Activated T-cell treated with anti-CD3 and anti-CD28 coated beads for 48 hours (primary cell): ENCODE measurements around the gene MEDAG.
"Not testable (repeated sequence)": the region's sequence is repeated elsewhere in the genome, so short reads cannot be mapped to it uniquely, and the experiment has no call there.

Experiments used
- DNase-seq: peaks from one replicate; pipeline ENCODE4 v3.0.0-alpha.2; 2020; ENCODE audit warnings: low read depth

MEDAG gene

DNA sequence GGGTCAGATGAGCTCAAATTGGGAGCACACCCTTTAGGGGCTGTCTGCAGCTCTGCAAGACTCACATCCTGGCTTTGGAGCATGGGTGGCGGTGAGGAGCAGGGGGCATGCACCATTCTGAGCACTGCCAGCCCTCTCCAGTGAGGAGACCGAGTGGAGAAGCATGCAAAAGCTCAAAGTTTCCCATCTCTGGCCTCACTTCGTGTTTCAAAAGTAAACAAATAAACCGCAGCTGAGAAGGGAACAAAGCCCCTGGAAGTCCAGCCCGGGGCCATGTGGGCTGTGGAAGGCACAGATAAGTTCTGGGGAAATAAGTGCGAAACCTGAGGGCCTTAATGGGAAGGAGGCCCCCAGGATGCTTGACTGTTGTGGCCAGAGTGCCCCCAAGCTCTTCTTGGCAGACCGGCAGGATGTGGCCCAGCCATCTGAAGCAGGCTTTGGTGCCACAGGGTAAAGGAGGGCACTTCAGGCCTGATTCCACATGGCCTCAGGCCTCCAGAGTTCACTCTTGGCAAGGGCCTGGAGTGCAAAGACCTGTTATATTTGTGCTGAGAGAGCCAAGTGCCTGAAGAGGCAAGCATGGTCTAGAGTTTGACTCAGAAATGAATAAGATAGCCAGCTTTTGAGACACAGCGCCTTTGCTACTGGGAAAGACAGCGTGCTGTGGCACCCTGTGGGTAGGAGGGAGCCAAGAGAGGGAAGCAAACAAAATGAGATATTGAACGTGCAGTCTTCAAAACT, 1.2 kb downstream of the MEDAG start:
- DNase-seq = no peak

DNA sequence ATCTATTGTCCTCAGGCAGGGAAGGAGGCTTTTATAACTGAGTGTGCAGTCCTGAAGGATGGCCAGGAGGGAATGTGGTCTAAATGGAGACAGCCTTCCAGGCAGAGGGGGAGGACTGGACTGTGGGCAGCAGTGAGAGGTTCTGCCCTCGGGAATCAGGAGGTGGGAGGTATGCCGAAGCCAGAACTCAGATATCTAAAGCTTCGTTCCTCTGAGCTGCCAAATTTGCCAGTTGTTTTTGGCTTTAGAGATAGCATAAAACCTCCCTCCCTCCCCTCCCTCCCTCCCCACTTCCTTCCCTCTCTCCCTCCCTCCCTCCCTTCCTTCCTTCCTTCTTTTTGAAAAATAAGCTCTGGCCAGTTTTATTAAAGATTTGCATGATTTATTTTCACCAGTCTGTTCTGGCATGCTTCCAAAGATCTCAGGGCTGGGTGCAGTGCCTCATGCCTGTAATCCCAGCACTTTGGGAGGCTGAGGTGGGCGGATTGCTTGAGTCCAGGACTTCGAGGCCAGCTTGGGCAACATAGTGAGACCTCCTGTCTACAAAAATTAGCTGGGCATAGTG, 2.4 kb downstream of the MEDAG start:
- no peak for DNase-seq

DNA sequence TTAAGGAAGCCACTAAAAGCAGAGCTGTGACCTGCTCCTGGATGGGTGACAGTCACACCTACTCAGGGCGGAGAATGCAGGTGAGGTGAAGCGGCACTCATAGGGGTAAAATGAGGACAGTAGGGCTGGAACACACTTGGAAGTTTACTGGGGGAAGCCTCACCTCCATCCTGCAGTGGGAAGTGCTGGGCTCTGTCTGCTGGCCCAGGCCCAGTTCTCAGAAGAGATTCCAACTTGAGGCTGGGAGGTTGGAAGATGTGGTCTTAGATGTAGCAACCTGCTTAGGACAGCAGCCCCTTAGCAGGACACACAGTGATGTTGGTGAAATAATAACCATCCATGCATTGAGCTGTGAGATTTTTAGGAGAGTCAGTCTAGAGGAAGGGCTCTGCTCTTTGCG, 4.6 kb downstream of the MEDAG start:
- DNase-seq = no peak

DNA sequence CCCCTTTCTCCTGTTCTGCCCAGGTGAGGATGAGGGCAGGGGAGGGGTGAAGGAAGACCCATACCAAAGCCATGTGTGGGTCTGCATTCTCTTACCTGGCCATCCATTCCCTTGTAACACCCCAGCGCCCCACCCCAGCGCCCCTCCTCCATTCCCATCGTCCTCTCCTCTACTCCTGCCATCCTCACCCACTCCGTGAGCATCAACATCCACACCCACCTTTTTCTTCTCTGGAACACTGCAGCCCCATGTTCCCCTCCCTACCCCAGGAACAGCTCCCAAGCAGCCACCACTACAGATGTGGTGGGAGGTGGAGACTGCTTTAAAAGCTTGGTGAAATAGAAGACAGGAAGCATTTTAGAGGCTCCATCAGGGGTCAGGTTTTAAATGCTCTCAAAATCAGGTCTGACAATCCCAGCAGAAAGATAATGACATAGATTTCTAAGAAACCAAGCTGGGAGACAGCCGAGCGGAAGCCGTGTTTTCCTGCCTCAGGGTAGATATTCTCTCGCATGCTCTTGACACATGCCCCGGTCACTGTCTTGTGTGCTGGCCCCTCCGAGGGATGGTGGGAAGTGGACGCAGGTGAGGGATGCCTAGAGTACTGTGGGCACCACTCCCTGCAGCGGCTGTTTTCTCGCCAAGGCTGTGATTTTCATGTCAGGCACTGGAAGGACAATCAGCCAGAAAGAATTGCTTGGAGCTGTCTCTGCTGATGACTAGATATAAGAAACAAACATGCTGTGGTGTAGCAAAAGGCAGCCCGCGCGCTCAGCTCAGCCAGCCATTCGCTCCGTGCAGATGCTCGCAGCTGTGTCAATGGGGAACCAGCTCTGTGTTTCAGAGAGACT, 9.8 kb downstream of the MEDAG start:
- DNase-seq = no peak

DNA sequence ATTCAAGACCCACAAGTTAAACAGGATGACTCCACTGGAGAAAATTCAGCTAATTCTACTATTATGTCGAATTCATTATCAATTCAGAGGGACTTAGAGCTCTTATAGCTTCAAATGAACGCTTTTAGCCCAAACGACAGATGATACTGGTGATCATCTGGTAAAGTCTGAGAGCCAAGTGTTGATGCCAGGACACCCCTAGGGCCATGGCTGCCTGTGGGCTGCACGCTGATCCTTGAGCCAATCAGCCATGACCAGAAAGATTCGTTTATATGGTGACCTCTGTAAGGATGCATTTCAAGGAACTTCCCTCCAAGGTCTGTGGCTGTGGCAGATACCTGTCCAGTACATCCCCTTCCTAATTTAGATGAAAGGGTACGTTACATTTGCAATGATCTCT, 10.9 kb downstream of the MEDAG start:
- no peak for DNase-seq

DNA sequence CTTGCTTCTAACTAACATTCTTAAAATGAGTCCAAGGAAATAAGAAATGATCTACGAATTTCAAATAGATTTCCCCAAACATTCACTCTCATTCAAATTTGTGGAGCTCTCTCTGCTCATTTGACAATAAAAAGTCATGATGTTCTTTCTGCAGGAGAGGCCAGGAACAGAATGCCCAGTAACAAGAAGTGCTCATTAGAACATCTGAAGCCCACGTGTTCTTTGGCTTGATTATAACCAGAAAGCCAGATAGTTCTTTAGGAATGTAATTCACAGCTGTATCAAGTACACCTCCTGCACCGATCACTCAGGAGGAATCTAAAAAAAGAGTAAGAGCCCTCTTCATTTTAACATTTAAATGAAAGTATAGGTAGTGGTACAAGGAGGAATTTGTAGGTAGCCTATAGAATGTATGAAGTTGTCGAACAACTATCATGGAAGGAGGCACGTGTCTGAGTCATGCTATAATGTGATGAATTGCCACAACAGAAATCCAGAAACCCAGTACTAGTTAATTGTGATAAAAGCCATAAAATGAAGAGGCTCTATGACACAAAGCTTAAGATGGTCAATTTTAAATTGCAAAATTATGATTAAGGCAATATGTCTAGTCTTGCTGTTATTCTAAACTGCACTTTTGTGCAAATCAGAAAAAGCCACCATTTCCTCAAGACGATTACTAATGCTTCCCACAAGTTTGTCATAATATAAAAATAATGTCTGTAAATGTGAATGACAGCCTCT, 12.8 kb downstream of the MEDAG start:
- no peak for DNase-seq

DNA sequence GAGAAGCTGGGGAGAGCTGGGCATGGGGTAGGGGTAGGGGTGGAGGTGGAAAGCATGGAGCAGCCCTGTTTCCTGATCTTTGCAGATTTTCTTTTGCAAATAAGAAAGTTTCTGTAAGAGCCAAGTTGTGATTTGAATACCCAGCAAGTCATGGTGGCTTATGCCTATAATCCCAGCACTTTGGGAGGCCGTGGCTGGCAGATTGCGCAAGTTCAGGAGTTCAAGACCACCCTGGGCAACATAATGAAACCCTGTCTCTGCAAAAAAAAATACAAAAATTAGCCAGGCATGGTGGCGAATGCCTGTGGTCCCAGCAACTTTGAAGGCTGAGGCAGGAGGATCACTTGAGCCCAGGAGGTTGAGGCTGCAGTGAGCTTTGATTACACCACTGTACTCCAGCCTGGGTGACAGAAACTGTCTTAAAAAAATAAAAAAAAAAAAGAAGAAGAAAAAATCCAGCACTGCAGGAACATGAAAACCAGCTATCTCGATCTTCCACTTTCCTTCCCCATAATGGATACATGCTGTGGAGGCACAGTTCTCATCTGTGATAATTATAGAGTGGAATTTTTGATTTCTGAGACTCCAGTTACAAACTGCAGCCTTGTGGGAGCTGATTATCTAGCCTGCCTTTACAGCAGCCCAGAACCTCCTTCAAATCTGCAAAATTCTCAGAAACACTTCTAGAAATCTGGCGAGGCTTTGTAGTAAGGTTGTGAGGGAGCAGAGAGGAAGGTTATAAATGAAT, 14.3 kb downstream of the MEDAG start:
- no peak for DNase-seq

DNA sequence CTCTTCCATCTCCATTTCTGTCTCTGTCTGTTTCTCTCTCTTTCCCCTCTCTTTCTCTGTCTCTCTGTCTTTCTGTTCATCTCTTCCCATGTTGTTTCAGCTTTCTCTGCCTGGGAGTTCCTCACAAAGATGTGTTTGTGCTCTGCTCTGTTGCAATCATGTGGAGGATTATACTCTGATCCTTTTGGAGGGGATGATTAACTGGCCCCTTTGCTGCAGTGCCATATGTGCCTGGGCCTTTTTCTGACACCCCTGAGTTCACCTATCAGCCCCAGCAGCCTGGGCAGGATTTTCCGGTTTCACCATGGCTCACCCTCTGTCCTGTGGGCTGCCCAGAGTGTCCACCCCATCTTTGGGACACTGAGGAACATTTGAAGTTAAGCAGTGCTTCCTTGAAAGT, 17.3 kb downstream of the MEDAG start:
- DNase-seq = no peak

DNA sequence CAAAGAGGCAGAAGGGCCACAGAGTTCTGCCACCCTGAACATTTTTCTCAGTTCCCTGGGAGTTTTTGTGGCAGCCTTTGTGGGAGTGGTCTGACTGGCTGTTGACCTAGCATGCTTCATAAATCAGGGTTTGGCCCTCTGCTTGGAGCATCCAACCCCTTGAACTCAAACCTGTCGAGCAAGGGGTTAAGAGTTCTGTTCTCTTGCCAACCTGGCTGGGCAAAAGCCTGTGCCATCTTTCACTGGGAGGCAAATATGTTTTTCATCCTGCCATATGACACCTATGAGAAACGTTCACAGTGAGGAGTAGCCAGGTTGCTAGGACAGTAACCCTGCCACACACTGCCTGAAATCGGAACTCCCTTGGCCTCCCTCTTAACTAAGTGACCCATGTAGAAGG, 18.6 kb downstream of the MEDAG start:
- DNase-seq = no peak

DNA sequence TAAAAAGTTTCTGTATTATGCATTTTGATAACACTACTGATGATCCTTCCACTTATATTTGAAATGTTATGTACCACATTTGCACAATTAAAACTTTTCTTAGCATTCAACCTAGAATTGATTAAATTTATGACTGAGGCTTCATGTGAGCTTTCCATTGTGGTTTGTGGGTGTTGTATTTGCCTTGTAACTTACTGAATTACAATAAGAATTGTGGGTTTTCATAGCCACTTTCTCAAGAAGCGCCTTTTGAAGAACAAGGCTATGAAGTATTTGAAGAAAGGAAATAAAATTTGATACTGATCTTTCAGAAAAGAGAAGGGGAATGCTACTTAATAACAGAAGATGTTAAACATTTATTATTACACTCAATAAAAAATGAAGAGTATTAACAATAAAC, 19.4 kb downstream of the MEDAG start:
- no peak for DNase-seq

DNA sequence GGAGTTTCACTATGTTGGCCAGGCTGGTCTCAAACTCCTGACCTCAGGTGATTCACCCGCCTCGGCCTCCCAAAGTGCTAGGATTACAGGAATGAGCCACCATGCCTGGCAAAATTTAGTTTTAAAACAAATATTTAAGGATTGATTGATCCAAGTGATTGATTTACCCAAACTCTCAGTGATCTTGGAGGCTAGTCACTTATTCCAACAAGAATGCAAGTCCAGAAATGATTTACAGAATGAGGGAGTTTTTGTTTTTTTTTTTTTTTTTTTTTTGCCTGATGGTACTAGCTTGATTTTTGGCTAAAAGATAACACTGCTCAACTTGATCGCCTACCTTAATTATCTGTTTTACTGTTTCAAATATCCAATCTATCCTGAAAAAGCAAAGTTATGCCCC, 20.7 kb downstream of the MEDAG start:
- DNase-seq = no peak

DNA sequence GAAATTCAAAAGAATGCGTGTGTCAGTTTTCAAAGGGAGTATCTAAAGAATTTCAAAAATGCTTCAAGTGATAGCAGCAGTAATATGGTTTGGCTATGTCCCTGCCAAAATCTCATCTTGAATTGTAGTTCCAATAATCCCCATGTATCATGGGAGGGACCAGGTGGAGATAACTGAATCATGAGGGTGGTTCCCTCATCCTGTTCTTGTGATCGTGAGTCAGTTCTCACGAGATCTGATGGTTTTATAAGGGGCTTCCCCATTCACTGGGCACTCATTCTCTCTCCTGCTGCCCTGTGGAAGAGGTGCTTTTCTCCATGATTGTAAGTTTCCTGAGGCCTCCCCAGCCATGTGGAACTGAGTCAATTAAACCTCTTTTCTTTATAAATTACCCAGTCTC, 21.1 kb downstream of the MEDAG start:
- DNase-seq = not testable (repeated sequence)

DNA sequence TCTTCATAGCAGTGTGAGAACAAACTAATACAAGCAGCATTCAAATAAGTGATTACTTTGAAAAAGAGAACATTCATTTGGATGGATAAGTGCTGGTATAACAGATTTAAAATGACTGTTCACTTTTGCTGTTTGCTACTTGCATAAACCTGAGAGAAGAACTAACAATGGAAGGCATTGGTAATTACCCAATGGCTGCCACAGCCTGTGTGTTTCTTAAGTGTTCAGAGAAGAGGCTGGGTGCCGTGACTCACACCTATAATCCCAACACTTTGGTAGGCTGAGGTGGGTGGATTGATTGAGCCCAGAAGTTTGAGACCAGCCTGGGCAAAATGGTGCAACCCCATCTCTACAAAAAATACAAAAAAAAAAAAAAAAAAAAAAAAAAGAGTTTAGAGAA, 21.5 kb downstream of the MEDAG start:
- no peak for DNase-seq

DNA sequence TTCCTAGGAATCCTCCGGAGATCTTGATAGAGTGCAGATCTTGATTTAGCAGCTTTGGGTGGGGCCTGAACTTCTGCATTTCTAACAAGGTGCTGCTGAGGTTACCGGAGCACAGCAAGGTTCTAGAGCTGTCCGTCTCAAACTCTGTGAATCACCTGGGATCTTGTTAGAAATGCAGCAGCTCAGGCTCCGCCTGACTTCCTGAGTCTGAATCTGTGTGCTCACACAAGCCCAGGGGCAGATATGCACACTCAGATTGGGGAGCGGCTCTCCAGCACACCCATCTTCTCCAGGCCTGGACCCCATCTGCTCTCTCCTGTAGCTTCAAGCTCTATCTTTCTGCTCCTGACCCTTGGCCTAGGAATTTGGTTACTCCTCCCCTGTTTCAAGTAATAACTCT, 22.9 kb downstream of the MEDAG start:
- no peak for DNase-seq

DNA sequence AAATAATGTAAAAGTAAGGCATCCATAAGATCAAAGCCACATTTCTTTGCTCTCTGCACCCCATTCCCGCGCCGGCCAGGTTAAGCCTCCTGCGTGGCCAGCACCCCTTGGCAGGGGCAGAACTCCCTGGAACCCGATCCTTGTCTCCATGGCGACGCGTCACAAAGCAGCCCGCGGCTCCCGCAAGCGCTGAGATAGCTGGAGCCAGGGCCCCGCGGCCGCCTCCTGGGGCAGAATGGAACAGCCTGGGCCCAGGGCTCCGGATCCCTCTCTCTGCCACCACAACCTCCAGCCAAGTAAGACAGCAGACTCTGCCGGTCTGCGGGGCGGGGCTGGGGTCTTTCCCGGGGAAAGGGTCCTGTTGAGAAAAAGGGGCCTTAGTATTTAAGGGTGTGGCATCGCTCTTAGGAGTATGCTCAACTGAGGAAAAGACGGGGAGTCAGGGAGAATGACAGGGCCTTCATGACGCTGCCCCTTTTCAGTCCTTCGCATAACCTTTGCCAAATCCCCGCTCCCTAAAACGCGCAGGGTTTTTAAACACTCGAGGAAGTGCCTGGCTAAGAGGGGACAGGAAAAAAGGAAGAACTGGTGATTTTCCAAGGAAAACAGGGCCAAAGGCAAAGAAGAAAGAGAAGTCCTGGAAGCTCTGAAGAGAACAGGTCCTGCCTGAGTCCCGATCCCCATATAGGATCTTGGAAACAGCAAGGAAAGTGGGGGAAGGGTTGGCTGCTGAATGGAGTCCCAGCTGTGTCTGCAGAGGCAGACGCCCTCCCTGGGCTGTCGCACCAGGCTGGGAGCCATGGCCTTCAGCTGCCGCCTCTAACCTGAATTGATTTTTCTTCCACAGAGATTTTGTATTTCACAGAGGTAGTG, 26.6 kb downstream of the MEDAG start, which contains the start of gene TEX26:
Gene TEX26, plus strand, starts transcription at position 176 of the 873 bp plus-strand sequence. Its CDS starts 60 bp downstream, at position 236.
- DNase-seq = no peak

DNA sequence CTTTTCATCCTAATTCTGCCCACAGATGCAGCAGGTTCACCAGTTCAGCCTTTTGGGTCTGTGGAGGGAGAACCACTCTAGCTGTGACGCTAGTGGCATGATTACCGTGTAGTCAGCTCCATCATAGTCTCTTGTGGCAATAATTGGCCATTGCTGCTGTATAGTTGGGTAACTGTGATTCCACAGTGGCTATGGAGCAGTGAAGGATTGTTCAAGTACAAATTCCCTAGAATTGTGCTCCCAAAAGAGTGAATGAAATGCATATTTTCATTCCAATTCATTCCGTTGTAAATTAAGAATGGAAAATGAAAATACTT, 27.2 kb downstream of the MEDAG start:
- DNase-seq = no peak

DNA sequence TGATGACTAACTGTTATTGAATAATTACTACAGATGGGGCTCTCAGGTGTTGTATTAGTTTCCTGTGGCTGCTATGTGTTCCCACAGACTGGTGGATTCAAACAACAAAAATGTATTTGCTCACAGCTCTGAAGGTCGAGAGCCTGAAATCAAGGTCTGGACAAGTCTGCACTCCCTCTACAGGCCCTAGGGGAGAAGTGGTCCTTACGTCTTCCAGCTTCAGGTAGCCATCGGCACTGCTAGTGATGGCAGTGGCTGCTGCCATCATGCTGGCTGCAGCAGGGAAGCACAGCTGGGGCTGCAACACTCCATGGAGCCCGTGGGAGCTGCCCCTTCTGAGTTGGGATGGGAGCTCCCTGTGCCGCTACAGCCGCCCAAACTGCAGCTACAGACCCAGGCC, 28.3 kb downstream of the MEDAG start:
- DNase-seq = no peak

DNA sequence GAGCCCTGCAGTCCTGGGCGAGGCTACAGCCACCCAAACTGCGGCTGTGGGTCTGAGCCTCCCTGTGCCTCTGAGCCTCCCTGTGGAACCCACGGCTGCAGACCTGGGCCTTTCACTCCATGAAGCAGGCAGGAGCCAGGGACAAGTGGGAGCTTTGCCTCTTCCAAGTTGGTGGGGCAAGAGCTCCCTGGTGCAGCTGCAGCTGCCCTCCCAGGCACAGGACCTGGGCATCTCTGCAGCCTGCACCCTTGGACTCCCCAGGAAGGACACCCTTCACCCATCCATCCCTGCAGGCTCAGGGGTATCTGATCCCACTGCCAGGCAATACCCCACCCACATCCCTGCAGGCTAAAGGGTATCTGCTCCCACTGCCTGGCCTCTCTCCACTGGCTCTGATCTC, 28.7 kb downstream of the MEDAG start:
- DNase-seq = no peak

DNA sequence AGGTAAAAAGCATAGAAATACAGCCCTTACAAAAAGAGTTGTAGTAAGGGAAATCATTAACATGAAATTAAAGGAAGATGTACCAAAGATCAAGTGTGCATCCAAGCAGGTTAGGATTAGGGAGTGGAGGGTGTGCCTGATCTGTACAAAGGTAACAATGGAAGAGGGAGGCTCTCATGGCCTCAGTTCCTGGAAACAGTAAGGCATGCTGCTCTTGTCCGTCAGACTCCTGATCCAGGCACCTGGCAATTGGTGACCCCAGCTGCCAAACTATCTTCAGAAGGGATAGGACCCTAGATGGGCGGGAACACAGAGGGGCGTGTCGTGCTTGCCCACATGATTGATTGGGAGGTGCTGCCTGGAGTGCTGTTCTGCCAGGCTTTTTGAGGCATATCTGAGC, 30.9 kb downstream of the MEDAG start:
- no peak for DNase-seq

DNA sequence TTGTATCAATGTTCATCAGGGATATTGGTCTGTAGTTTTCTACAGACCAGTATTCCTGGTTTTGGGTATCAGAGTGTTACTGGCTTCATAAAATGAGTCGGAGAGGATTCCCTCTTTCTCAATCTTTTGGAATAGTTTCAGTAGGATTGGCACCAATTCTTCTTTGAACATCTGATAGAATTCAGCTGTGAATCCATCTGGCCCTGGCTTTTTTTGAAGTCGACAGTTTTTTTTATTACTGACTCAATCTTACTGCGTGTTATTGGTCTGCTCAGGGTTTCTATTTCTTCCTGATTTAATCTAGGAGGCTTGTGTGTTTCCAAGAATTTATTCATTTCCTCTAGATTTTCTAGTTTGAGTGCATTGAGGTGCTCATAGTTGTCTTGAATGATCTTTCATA, 37.8 kb downstream of the MEDAG start:
- DNase-seq = no peak
